ENCODE data around the gene ZNF516.
"Not testable (repeated sequence)": the region's sequence is repeated elsewhere in the genome, so short reads cannot be mapped to it uniquely, and the experiment has no call there.

Gene ZNF516

GRCh38 chr18:76490670-76491472 is 4.2 kb downstream of the ZNF516 start:
- peak; percentile 66 to 70 for DNase-seq

GRCh38 chr18:76490033-76490432 is 5.0 kb downstream of the ZNF516 start:
- no peak for DNase-seq

GRCh38 chr18:76489081-76489480 is 6.0 kb downstream of the ZNF516 start:
- no peak for DNase-seq

- DNase-seq = no peak
Measured at GRCh38 chr18:76488190-76488589, 6.9 kb downstream of the ZNF516 start.

GRCh38 chr18:76487782-76488181 is 7.3 kb downstream of the ZNF516 start:
- no peak for DNase-seq

GRCh38 chr18:76487070-76487469 is 8.0 kb downstream of the ZNF516 start:
- DNase-seq = no peak

GRCh38 chr18:76486574-76486973 is 8.5 kb downstream of the ZNF516 start:
- no peak for DNase-seq

- no peak for DNase-seq
Measured at GRCh38 chr18:76486038-76486437, 9.0 kb downstream of the ZNF516 start.

- DNase-seq = no peak
Measured at GRCh38 chr18:76484749-76485387, 10.2 kb downstream of the ZNF516 start.

GRCh38 chr18:76483780-76484179 is 11.3 kb downstream of the ZNF516 start:
- no peak for DNase-seq

- DNase-seq = no peak
Measured at GRCh38 chr18:76482971-76483691, 11.9 kb downstream of the ZNF516 start.

GRCh38 chr18:76482267-76482666 is 12.8 kb downstream of the ZNF516 start:
- DNase-seq = no peak

- no peak for DNase-seq
Measured at GRCh38 chr18:76480913-76481312, 14.1 kb downstream of the ZNF516 start.

GRCh38 chr18:76479351-76480238 is 15.4 kb downstream of the ZNF516 start:
- no peak for DNase-seq

GRCh38 chr18:76476665-76477561 is 18.1 kb downstream of the ZNF516 start:
- no peak for DNase-seq

- DNase-seq = no peak
Measured at GRCh38 chr18:76475450-76476194, 19.4 kb downstream of the ZNF516 start.

GRCh38 chr18:76474824-76475223 is 20.2 kb downstream of the ZNF516 start:
- no peak for DNase-seq

GRCh38 chr18:76473521-76473920 is 21.5 kb downstream of the ZNF516 start:
- DNase-seq = not testable (repeated sequence)

GRCh38 chr18:76472829-76473228 is 22.2 kb downstream of the ZNF516 start:
- no peak for DNase-seq

- DNase-seq = no peak
Measured at GRCh38 chr18:76471593-76471992, 23.4 kb downstream of the ZNF516 start.

All from CD4-positive, alpha-beta T cell treated with Interleukin-4 for 1 hour (primary cell).